Uterus (tissue), 4 donors: ENCODE measurements around the gene ZSCAN5C. TPM values are rescaled to one million over a fixed set of nuclear protein-coding genes. Genes with fewer than 3 reads are reported as not detected.

Experiments used
- DNase-seq, 2 donors: peaks; one replicate each; pipeline ENCODE4 v3.0.0-alpha.2; 2019 to 2020
- H3K27ac ChIP-seq, 2 donors: fragments of 200-600 bp; sonication (generic); 1 replicate in 1 of 2; 2 replicates in 1 of 2; pipeline ENCODE4 v1.5.1; 2016 to 2018
- H3K27me3 ChIP-seq, 2 donors: fragments of 200-600 bp; sonication (generic); one replicate each; pipeline ENCODE4 v1.5.1; 2018 to 2019; ENCODE audit warnings: control low read depth in 1 of 2
- H3K36me3 ChIP-seq, 2 donors: fragments of 200-600 bp; sonication (generic); one replicate each; pipeline ENCODE4 v1.5.1; 2019; ENCODE audit warnings: control low read depth in 1 of 2
- H3K4me1 ChIP-seq, 2 donors: fragments of 200-600 bp; sonication (generic); one replicate each; pipeline ENCODE4 v1.5.1; 2018 to 2019; ENCODE audit warnings: control low read depth in 1 of 2
- H3K4me3 ChIP-seq, 2 donors: fragments of 200-600 bp; sonication (generic); 1 replicate in 1 of 2; 2 replicates in 1 of 2; pipeline ENCODE4 v1.5.1; 2018 to 2019; ENCODE audit warnings: mild to moderate bottlenecking in 1 of 2
- H3K9me3 ChIP-seq, 2 donors: fragments of 200-600 bp; sonication (generic); one replicate each; pipeline ENCODE4 v1.5.1; 2019; ENCODE audit warnings: control low read depth in 1 of 2
- POLR2A ChIP-seq, 2 donors: fragments of 450-650 bp; IDR thresholded peaks; one replicate each; pipeline ENCODE4 v1.6.1; 2016; ENCODE audit warnings: antibody characterized with exemption in 2 of 2, mild to moderate bottlenecking in 1 of 2, moderate library complexity in 1 of 2
- intact Hi-C: fragments of 100-400 bp; cut with DNase I; formaldehyde crosslinking; loops from one replicate; pipeline ENCODE4 v1.15.1; 2023; ENCODE audit warnings: low total_unique reads
- total RNA-seq, 4 donors: library from RNA; depleted of rRNA in 3 of 4; stranded (reverse); fragments of >200 nt in 3 of 4; gene quantifications; one replicate each; pipeline versions ENCODE4 v1.1.0 to v1.2.4, GENCODE V29; 2014 to 2023
- TF ChIP-seq, protein P1 (sequence below), 4 experiments: fragments of 200-600 bp in 2 of 4; fragments of 450-650 bp in 2 of 4; sonication (generic) in 2 of 4; IDR thresholded peaks; one replicate each; pipeline ENCODE4 v1.5.1; 2016 to 2019; ENCODE audit warnings: antibody characterized with exemption in 4 of 4, mild to moderate bottlenecking in 2 of 4, moderate library complexity in 1 of 4
- donor health status: DM: yes; HTN: yes; CAD: no.

ZSCAN5C gene
- total RNA-seq, 4 donors from 2014 or later, result not detected

DNA sequence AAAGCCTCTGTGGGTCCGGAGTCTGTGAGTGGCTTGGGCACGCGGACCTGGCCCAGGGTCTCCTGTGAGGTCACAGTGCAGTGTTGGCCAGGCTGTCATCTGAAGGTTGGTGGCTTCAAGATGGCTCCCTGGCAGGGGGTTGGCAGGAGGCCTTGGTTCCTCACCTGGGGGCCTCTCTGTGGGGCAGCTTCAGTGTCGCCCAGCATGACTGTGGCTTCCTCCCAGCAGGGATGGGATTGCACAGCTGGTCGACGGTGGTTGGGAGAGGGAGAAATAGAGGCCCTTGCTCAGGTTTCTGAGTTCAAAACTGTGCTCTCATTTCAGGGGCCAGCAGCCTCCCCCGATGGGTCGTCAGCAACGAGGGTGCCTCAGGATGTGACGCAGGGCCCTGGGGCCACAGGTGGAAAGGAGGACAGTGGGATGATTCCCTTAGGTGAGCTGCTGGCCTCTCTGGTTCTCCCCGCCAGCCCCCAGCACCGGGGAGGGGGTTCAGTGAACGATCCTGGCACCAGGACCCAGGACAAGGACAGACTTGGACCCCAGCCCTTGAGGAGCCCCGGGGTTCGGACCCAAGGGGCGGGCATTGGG, 43.8 kb upstream of the ZSCAN5C start:
- no peak overlapping the region for H3K4me3 ChIP-seq
- H3K27me3 ChIP-seq, result no peaks in the 10 kb centered on the region
- no peak for TF ChIP-seq POLR2A (IDR thresholded peaks at IDR 0.05)
- TF ChIP-seq, protein P1, sequence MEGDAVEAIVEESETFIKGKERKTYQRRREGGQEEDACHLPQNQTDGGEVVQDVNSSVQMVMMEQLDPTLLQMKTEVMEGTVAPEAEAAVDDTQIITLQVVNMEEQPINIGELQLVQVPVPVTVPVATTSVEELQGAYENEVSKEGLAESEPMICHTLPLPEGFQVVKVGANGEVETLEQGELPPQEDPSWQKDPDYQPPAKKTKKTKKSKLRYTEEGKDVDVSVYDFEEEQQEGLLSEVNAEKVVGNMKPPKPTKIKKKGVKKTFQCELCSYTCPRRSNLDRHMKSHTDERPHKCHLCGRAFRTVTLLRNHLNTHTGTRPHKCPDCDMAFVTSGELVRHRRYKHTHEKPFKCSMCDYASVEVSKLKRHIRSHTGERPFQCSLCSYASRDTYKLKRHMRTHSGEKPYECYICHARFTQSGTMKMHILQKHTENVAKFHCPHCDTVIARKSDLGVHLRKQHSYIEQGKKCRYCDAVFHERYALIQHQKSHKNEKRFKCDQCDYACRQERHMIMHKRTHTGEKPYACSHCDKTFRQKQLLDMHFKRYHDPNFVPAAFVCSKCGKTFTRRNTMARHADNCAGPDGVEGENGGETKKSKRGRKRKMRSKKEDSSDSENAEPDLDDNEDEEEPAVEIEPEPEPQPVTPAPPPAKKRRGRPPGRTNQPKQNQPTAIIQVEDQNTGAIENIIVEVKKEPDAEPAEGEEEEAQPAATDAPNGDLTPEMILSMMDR (IDR thresholded peaks at IDR 0.05), result no peak
- no peaks in the 10 kb centered on the region for H3K36me3 ChIP-seq
- intact Hi-C loops, result no loop called here
- no peaks in the 10 kb centered on the region for H3K4me1 ChIP-seq
- DNase-seq, result no peak
- H3K9me3 ChIP-seq, result no peaks in the 10 kb centered on the region
- H3K27ac ChIP-seq, result no peak overlapping the region

GRCh38 chr19:56159009-56159559, 43.0 kb upstream of the ZSCAN5C start:
- intact Hi-C loops, result no loop called here
- Histone ChIP-seq H3K9me3 (no peaks in the 10 kb centered on the region), H3K27me3 (no peaks in the 10 kb centered on the region), H3K27ac (no peak overlapping the region), H3K36me3 (no peaks in the 10 kb centered on the region), H3K4me1 (no peaks in the 10 kb centered on the region), H3K4me3 (no peak overlapping the region)
- no peak for TF ChIP-seq POLR2A (IDR thresholded peaks at IDR 0.05)
- TF ChIP-seq, protein P1 (IDR thresholded peaks at IDR 0.05), result no peak
- no peak for DNase-seq

- no peaks in the 10 kb centered on the region for H3K4me1 ChIP-seq
- no peaks in the 10 kb centered on the region for H3K36me3 ChIP-seq
- intact Hi-C loops, result no loop called here
- no peaks in the 10 kb centered on the region for H3K9me3 ChIP-seq
- no peak for DNase-seq
- no peak for TF ChIP-seq POLR2A (IDR thresholded peaks at IDR 0.05)
- TF ChIP-seq, protein P1 (IDR thresholded peaks at IDR 0.05), result no peak
- H3K4me3 ChIP-seq, result no peak overlapping the region
- no peak overlapping the region for H3K27ac ChIP-seq
- no peaks in the 10 kb centered on the region for H3K27me3 ChIP-seq
Observed at GRCh38 chr19:56159622-56160271, 42.3 kb upstream of the ZSCAN5C start.

GRCh38 chr19:56161534-56161933, 40.5 kb upstream of the ZSCAN5C start:
- H3K9me3 ChIP-seq, result no peaks in the 10 kb centered on the region
- no peak for TF ChIP-seq POLR2A (IDR thresholded peaks at IDR 0.05)
- TF ChIP-seq, protein P1 (IDR thresholded peaks at IDR 0.05), result no peak
- H3K27me3 ChIP-seq, result no peaks in the 10 kb centered on the region

DNA sequence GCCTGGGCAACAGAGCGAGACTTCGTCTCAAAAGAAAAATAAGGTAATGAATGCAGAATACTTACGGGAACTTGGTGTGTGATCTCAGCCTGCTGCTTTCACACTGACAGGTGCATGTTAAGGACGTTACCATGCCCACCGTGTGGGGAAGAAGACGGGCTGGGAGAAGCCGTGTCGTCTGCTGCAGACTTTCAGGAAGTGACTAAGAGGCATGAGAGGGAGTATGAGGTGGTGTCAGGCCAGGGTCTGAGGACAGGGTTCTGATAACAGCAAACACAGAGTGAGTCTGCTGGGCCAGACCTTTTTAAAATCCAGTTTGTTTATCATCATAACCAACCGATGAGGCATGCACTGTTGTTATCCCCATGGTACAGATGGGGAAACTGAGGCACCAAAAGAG, 39.8 kb upstream of the ZSCAN5C start:
- intact Hi-C loops, result no loop called here
- Histone ChIP-seq H3K4me3 (no peak overlapping the region), H3K4me1 (no peaks in the 10 kb centered on the region), H3K27ac (no peak overlapping the region), H3K9me3 (no peaks in the 10 kb centered on the region), H3K27me3 (no peaks in the 10 kb centered on the region), H3K36me3 (no peaks in the 10 kb centered on the region)
- no peak for TF ChIP-seq POLR2A (IDR thresholded peaks at IDR 0.05)
- TF ChIP-seq, protein P1 (IDR thresholded peaks at IDR 0.05), result no peak
- DNase-seq, result no peak

More at GRCh38 chr19:56161534-56161933, 40.5 kb upstream of the ZSCAN5C start:
- Histone ChIP-seq H3K27ac (no peak overlapping the region), H3K4me3 (no peak overlapping the region), H3K4me1 (no peaks in the 10 kb centered on the region), H3K36me3 (no peaks in the 10 kb centered on the region)
- no peak for DNase-seq
- intact Hi-C loops, result no loop called here
